Panc1 (cell line): ENCODE measurements around the gene STAC3.

Source experiments
- CTCF ChIP-seq: fragments of 450-650 bp; IDR thresholded peaks from 2 replicates; pipeline ENCODE4 v1.5.1; 2017; ENCODE audit warnings: mild to moderate bottlenecking
- POLR2AphosphoS5 ChIP-seq: IDR thresholded peaks from 2 replicates; pipeline ENCODE4 v1.6.1; 2012; ENCODE audit warnings: mild to moderate bottlenecking, low read depth, low read length, moderate library complexity

- TF ChIP-seq CTCF, result no peak
- no peak for TF ChIP-seq POLR2AphosphoS5
These were observed 46.5 kb downstream of the STAC3 start for GRCh38 chr12:57204454-57204853.
